Measurements from ENCODE around the gene GRB2.
A peak's percentile ranks its signal among the peaks of the same experiment; 100 is the strongest.

GRB2 gene

DNA sequence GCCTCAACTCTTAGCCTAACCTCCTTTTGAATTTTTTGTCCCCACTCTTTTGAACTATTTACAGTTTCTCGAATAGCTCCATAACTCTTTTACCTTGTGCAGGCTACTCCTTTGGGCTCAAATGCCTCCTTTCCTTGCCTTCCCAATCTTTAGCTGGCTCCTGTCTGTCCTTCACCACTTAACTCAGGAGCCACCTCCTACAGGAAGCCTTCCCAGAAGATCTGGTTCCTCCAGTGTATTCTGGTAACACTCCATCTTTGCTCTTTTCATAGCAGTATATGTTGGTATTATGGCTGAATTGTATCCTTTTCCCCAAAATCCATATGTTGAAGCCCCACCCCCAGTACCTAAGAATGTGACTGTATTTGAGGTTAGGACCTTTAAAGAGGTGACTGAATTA lies 9.0 kb upstream of the GRB2 start:
- DNase-seq (ENCODE audit: low read depth in 2 of 2): no peak

- peak; percentile 34 to 55 for DNase-seq (ENCODE audit: low read depth in 2 of 2)
Measured at GRCh38 chr17:75412455-75413317, 7.2 kb upstream of the GRB2 start.

DNA sequence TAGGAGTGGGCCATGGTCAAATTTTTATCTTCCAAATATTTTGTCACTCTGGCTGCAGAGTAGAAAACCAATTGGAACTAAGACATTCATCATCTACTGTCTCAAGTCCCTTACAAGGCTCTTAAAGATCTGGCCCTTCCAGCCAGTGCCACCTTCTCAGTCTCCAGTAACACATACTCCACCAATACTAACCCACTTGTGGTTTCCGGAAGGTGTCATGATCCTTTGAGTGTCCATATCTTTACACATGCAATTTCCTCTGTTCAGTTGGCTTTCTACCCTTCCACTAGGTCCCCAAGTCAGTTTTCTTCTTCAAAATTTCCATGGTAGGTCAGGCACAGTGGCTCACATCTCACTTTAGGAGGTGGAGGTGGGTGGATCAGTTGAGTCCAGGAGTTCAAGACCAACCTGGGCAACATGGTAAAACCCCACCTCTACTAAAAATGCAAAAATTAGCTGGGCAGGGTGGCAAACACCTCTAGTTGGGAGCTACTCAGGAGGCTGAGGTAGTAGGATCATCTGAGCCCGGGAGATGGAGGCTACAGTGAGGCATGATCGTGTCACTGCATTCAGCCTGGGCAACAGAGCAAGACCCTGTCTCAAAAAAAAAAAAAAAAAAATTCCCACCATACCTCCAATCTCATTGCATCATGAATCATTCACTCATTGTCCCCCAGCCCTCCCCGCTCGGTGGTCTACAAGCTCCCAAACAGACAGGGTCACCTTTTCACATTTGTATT lies 6.0 kb upstream of the GRB2 start:
- DNase-seq (ENCODE audit: low read depth in 2 of 2): no peak

GRCh38 chr17:75410141-75410540 lies 4.7 kb upstream of the GRB2 start:
- no peak for DNase-seq (ENCODE audit: low read depth in 2 of 2)

- no peak for DNase-seq (ENCODE audit: low read depth in 2 of 2)
Measured at GRCh38 chr17:75407655-75408352, 2.3 kb upstream of the GRB2 start.

DNA sequence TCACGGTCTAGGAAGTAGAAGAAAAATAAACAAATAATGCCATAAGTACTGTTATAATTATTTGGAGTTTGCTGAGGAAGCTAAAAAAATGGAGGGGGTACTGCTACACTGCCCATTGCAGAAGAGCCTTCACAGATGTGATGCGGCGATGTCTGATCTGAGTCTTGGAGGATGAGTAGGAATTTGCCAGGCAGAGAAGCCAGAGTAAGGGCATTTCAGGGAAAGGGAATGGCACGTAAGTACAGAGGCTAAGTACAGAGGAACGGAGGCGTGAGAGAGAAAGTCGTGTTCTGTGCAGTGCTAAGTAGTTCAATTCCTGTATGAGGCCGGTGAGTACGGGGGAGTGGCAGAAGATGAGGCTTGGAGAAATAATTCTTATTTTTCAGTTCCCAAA lies 741 bp upstream of the GRB2 start:
- DNase-seq (ENCODE audit: low read depth in 2 of 2): no peak

GRCh38 chr17:75404731-75405364 lies 630 bp downstream of the GRB2 start:
- peak in 1 of 2 donors; percentile 24 for DNase-seq (ENCODE audit: low read depth in 2 of 2)

- DNase-seq (ENCODE audit: low read depth in 2 of 2): no peak
Measured at GRCh38 chr17:75404223-75404730, 1.2 kb downstream of the GRB2 start.

GRCh38 chr17:75403131-75403530 lies 2.3 kb downstream of the GRB2 start:
- no peak for DNase-seq (ENCODE audit: low read depth in 2 of 2)

DNA sequence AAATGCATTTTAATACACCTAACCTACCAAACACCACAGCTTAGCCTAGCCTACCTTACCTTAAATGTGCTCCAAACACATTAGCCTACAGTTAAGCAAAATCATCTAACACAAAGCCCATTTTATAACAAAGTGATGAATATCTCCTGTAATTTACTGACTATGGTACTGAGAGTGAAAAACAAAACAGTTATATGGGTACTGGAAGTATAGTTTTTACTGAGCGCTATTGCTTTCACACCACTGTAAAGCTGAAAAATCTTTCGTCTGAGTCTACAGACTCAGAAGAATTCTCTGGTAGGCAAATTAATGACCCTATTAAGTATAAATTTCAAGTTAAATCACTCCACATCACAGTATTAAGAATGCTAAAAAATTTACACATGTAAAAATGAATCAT lies 3.5 kb downstream of the GRB2 start:
- DNase-seq (ENCODE audit: low read depth in 2 of 2): no peak

DNA sequence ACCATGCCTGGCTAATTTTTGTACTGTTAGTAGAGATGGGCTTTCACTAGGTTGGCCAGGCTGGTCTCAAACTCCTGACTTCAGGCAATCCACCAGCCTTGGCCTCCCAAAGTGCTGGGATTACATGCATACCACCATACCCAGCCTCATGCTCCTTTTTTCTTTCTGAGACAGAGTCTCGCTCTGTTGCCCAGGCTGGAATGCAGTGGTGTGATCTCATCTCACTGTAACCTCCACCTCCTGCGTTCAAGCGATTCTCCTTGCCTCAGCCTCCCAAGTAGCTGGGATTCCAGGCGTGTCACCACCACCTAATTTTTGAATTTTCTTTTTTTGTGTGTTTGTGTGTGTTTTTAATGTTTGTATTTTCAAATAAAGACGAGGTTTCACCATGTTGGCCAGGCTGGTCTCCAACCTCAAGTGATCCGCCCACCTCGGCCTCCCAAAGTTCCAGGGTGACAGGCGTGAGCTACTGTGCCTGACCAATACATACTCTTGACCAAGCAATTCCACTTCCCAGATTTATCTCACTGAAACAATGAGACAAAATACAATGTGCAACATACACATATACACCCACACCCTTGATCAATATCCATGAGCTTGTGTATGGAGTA lies 5.0 kb downstream of the GRB2 start:
- DNase-seq (ENCODE audit: low read depth in 2 of 2): no peak

GRCh38 chr17:75398279-75398678 lies 7.2 kb downstream of the GRB2 start:
- DNase-seq (ENCODE audit: low read depth in 2 of 2): no peak

GRCh38 chr17:75397217-75397616 lies 8.3 kb downstream of the GRB2 start:
- no peak for DNase-seq (ENCODE audit: low read depth in 2 of 2)

GRCh38 chr17:75396796-75397195 lies 8.7 kb downstream of the GRB2 start:
- no peak for DNase-seq (ENCODE audit: low read depth in 2 of 2)

DNA sequence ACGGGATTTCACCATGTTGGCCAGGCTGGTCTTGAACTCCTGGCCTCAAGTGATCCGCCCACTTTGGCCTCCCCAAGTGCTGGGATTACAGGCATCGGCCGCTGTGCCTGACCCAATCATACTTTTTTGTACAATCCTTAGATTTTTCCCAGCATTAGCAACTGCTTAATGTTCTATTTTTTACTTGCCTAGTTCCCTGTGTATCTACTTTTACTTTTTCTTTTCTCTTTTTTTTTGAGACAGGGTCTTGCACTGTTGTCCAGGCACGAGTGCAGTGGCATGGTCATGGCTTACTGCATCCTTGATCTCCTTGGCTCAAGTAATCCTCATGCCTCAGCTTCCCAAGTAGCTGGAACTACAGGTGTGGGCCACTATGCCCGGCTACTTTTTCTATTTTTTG lies 9.5 kb downstream of the GRB2 start:
- DNase-seq (ENCODE audit: low read depth in 2 of 2): no peak

GRCh38 chr17:75394332-75394918 lies 11.1 kb downstream of the GRB2 start:
- no peak for DNase-seq (ENCODE audit: low read depth in 2 of 2)

DNA sequence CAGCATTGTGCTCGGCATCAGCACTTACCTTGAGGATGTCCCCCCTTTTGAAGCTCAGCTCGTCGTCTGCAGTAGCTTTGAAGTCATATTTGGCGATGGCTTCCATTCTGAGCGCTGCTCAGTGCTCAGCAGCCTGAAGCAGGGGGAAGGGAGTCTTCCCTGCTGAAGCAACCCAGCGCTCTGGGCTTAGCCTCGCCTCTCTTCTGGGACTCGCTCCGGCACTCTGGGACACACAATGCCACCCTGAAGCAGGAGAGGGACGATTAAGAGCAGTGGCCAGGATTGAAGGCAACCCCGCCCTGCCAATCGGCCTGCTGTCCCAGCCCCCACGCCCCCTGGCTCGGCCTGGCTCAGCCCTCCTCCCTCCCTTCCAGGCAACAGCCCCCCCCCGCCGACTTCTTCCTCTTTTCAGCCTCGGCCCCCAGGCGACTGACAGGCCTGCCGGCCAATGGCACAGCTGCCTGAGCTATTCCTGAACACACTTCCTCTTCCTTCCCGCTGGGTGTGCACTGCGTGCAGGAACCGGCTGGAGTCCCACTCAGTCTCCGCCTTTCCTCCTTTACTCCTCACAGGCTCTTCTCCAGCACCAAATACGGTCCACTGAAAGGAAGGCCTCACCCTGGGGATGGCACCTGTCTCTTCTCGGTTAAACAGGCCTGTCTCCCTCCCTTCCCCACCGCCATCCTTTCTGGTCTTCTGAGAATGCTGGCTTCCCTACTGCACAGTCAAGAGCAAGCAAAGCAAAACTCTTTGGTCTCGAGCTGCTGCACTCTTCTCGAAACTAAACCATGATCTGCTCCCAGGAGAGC lies 11.8 kb downstream of the GRB2 start:
- DNase-seq (ENCODE audit: low read depth in 2 of 2): peak; percentile 66 to 67

GRCh38 chr17:75392559-75392958 lies 12.9 kb downstream of the GRB2 start:
- no peak for DNase-seq (ENCODE audit: low read depth in 2 of 2)

GRCh38 chr17:75390982-75391381 lies 14.5 kb downstream of the GRB2 start:
- DNase-seq (ENCODE audit: low read depth in 2 of 2): no peak

- DNase-seq (ENCODE audit: low read depth in 2 of 2): no peak
Measured at GRCh38 chr17:75388476-75389030, 16.9 kb downstream of the GRB2 start.

Measured in stimulated activated CD8-positive, alpha-beta memory T cell treated with anti-CD3 and anti-CD28 coated beads, Interleukin-2, amount 100 ng/mL, for 1 hour (primary cell).